ENCODE results near the gene MATN1. TPM values are rescaled to one million over a fixed set of nuclear protein-coding genes. Genes with fewer than 3 reads are reported as not detected.

The MATN1 gene
- total RNA-seq, 2 donors from 2014 or later, result 0.31 to 0.66 TPM

- Mint-ChIP-seq H3K9me3 (no peaks in the 10 kb centered on the region), H3K27ac (no peak overlapping the region), H3K36me3 (no peaks in the 10 kb centered on the region)
- DNase-seq (ENCODE audit: low spot score in 2 of 2), result no peak
- no peak for ATAC-seq
Measured at GRCh38 chr1:30661311-30661710, 62.1 kb downstream of the MATN1 start.

Other genes with a start within 250 kb of the MATN1 start
- gene LAPTM5, start 34.2 kb upstream of the MATN1 start, total RNA-seq, result 100 to 1,000 TPM; 248 to 298 TPM
- 1 to 10 TPM in 1 of 2 donors, not detected in 1; 1.7 TPM for gene SDC3, start 185.2 kb upstream of the MATN1 start, total RNA-seq

All from activated naive CD4-positive, alpha-beta T cell treated with anti-CD3 and anti-CD28 coated beads, Interleukin-2, amount 50 U/mL, for 72 hours (primary cell).